Sigmoid colon (tissue), 4 donors: ENCODE results near the gene CCNDBP1.

Source experiments
- EP300 ChIP-seq, 4 donors: sonication (generic); formaldehyde crosslinking; IDR thresholded peaks; one replicate each; pipeline ENCODE4 v1.6.1; 2017; ENCODE audit warnings: antibody characterized with exemption in 4 of 4
- POLR2A ChIP-seq, 2 donors: fragments of 450-650 bp; IDR thresholded peaks; one replicate each; pipeline ENCODE4 v1.6.1; 2016; ENCODE audit warnings: antibody characterized with exemption in 2 of 2, mild to moderate bottlenecking in 2 of 2, moderate library complexity in 2 of 2
- POLR2AphosphoS5 ChIP-seq, 4 donors: sonication (generic); formaldehyde crosslinking; IDR thresholded peaks; one replicate each; pipeline ENCODE4 v1.6.1; 2017; ENCODE audit warnings: antibody characterized with exemption in 4 of 4
- TF ChIP-seq, protein P1 (sequence below), 4 experiments: fragments of 450-650 bp in 3 of 4; fragments of 200-600 bp in 1 of 4; IDR thresholded peaks; one replicate each; pipeline ENCODE4 v1.5.1; 2016 to 2019; ENCODE audit warnings: antibody characterized with exemption in 4 of 4, mild to moderate bottlenecking in 3 of 4, moderate library complexity in 2 of 4

DNA sequence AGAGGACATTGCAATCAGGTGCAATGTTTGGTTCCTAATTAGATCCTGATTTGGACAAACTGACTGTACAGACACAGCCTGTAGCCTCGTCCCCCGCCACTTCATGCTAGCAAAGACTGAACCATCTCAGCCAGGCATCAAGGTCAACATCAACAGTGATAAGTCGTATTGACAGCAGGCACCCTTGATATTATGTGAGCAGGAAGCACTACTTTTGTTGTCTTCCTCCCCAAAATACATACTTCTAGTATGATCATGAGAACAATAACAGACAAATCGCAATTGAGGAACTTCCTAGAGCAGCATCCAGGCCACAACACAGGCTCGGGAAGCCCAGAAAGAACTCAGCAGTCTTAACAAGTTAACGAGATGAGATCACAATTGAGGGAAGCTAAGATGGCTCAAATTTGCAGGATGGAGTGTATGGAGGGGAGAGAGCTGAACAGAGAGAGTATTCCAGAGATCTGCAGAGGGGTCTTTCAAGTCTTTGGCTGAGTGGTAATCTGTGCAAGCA lies 61.1 kb downstream of the CCNDBP1 start:
- TF ChIP-seq POLR2A (IDR thresholded peaks at IDR 0.05): no peak
- TF ChIP-seq, protein P1, sequence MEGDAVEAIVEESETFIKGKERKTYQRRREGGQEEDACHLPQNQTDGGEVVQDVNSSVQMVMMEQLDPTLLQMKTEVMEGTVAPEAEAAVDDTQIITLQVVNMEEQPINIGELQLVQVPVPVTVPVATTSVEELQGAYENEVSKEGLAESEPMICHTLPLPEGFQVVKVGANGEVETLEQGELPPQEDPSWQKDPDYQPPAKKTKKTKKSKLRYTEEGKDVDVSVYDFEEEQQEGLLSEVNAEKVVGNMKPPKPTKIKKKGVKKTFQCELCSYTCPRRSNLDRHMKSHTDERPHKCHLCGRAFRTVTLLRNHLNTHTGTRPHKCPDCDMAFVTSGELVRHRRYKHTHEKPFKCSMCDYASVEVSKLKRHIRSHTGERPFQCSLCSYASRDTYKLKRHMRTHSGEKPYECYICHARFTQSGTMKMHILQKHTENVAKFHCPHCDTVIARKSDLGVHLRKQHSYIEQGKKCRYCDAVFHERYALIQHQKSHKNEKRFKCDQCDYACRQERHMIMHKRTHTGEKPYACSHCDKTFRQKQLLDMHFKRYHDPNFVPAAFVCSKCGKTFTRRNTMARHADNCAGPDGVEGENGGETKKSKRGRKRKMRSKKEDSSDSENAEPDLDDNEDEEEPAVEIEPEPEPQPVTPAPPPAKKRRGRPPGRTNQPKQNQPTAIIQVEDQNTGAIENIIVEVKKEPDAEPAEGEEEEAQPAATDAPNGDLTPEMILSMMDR (IDR thresholded peaks at IDR 0.05): no peak
- TF ChIP-seq POLR2AphosphoS5 (IDR thresholded peaks at IDR 0.05): no peak
- TF ChIP-seq EP300 (IDR thresholded peaks at IDR 0.05): no peak
